K562 (cell line): ENCODE measurements around the gene XPNPEP3. TPM values are rescaled to one million over a fixed set of nuclear protein-coding genes. Genes with fewer than 3 reads are reported as not detected.

Experiments used
- BCL6 ChIP-seq: fragments of 250-450 bp; sonication (Bioruptor Pico); IDR thresholded peaks from 2 replicates; pipeline ENCODE4 v1.4.0; 2020
- CHD4 ChIP-seq: fragments of 200-600 bp; sonication (generic); IDR thresholded peaks from 3 replicates; pipeline ENCODE4 v1.6.1; 2012; ENCODE audit warnings: low read depth, mild to moderate bottlenecking, mixed read lengths, low read length, inconsistent platforms; ENCODE audit not compliant: insufficient read depth, insufficient replicate concordance, poor library complexity, severe bottlenecking
- CXXC5 ChIP-seq: fragments of 250-450 bp; sonication (Bioruptor Pico); IDR thresholded peaks from 2 replicates; pipeline ENCODE4 v1.8.0; 2022; ENCODE audit warnings: inconsistent platforms, mild to moderate bottlenecking, moderate library complexity
- ESRRB ChIP-seq: fragments of 250-450 bp; sonication (Bioruptor Pico); IDR thresholded peaks from 2 replicates; pipeline ENCODE4 v1.5.0; 2020; ENCODE audit warnings: mild to moderate bottlenecking, moderate library complexity, borderline replicate concordance
- FOXK2 ChIP-seq, 2 experiments: fragments of 450-650 bp; IDR thresholded peaks in 1 of 2; conservative IDR thresholded peaks in 1 of 2; 2 replicates each; pipeline ENCODE4 v1.6.1; 2016; ENCODE audit warnings: low read depth in 2 of 2, mild to moderate bottlenecking in 1 of 2
- HDAC2 ChIP-seq: fragments of 450-650 bp; IDR thresholded peaks from 2 replicates; pipeline ENCODE4 v1.6.1; 2016; ENCODE audit warnings: mild to moderate bottlenecking
- KLF13 ChIP-seq: fragments of 450-650 bp; IDR thresholded peaks from 2 replicates; pipeline ENCODE4 v1.6.1; 2016; ENCODE audit warnings: missing genetic modification characterization, low read depth, mild to moderate bottlenecking, missing compliant biosample characterization, moderate library complexity, borderline replicate concordance
- NR3C1 ChIP-seq: sonication (generic); formaldehyde crosslinking; IDR thresholded peaks from 2 replicates; pipeline ENCODE4 v1.8.1; 2022; ENCODE audit warnings: missing genetic modification reagents
- RBFOX2 ChIP-seq: fragments of 200-400 bp; formaldehyde crosslinking; IDR thresholded peaks from 2 replicates; pipeline ENCODE4 v1.6.1; 2017; ENCODE audit warnings: low read depth, mild to moderate bottlenecking, low read length, moderate library complexity
- RBM22 ChIP-seq: fragments of 200-400 bp; formaldehyde crosslinking; IDR thresholded peaks from 2 replicates; pipeline ENCODE4 v1.6.1; 2018; ENCODE audit warnings: low read length, low read depth; ENCODE audit not compliant: poor library complexity, severe bottlenecking
- TAF7 ChIP-seq: fragments of 450-650 bp; IDR thresholded peaks from 2 replicates; pipeline ENCODE4 v1.6.1; 2016; ENCODE audit warnings: missing genetic modification characterization, missing compliant biosample characterization
- TEAD1 ChIP-seq, 2 experiments: fragments of 450-650 bp in 1 of 2; sonication (generic) in 1 of 2; formaldehyde crosslinking; IDR thresholded peaks; 2 replicates each; pipeline versions ENCODE4 v1.4.0 to v1.8.0; 2020 to 2022; ENCODE audit warnings: mild to moderate bottlenecking in 2 of 2, missing genetic modification reagents in 1 of 2
- TOE1 ChIP-seq, 2 experiments: fragments of 450-650 bp in 1 of 2; sonication (generic) in 1 of 2; formaldehyde crosslinking in 1 of 2; IDR thresholded peaks; 2 replicates each; pipeline versions ENCODE4 v1.7.1 to v1.8.0; 2016 to 2022; ENCODE audit warnings: borderline replicate concordance in 2 of 2, mild to moderate bottlenecking in 2 of 2, antibody characterized with exemption in 1 of 2, inconsistent platforms in 1 of 2, low read depth in 1 of 2, missing genetic modification reagents in 1 of 2, moderate library complexity in 1 of 2
- U2AF2 ChIP-seq: fragments of 200-400 bp; formaldehyde crosslinking; optimal IDR thresholded peaks from 2 replicates; pipeline ENCODE3; 2017; ENCODE audit warnings: low read depth, mild to moderate bottlenecking, low read length
- ZC3H8 ChIP-seq: fragments of 450-650 bp; IDR thresholded peaks from 2 replicates; pipeline ENCODE4 v1.6.1; 2017
- ZNF239 ChIP-seq: fragments of 250-450 bp; sonication (Bioruptor Pico); IDR thresholded peaks from 2 replicates; pipeline ENCODE4 v1.4.0; 2020; ENCODE audit warnings: mild to moderate bottlenecking
- ZNF764 ChIP-seq: fragments of 250-450 bp; sonication (Bioruptor Pico); IDR thresholded peaks from 2 replicates; pipeline ENCODE4 v1.4.0; 2020; ENCODE audit warnings: low read depth, mild to moderate bottlenecking, moderate library complexity
- polyA plus RNA-seq, 8 experiments: library from polyadenylated mRNA; depleted of rRNA in 4 of 8; stranded (reverse) in 5 of 8; unstranded in 3 of 8; fragments of >200 nt; fragmentation: Nextera tagmentation in 2 of 8; fragmentation: Illumina TruSeq in 1 of 8; extraction: Ambion mirVana in 2 of 8; extraction: Trizol in 1 of 8; gene quantifications; 2 replicates each; pipeline versions ENCODE4 v1.2.1 to v1.2.3, GENCODE V29; 2011 to 2014; ENCODE audit warnings: inconsistent platforms in 1 of 8, missing spikeins in 1 of 8
- total RNA-seq, 7 experiments: library from RNA; depleted of rRNA in 6 of 7; stranded (reverse); fragments of >200 nt in 6 of 7; fragmentation: Illumina TruSeq in 2 of 7; extraction: Trizol in 2 of 7; gene quantifications; 2 replicates each; pipeline versions ENCODE4 v1.2.1 to v1.2.3, GENCODE V29; 2011 to 2021; ENCODE audit warnings: low replicate concordance in 1 of 7
- TF ChIP-seq, protein P1 (sequence below): fragments of 450-650 bp; IDR thresholded peaks from 2 replicates; pipeline ENCODE4 v1.6.1; 2016; ENCODE audit warnings: antibody characterized with exemption
- TF ChIP-seq, protein P2 (sequence below): sonication (generic); formaldehyde crosslinking; IDR thresholded peaks from 2 replicates; pipeline ENCODE4 v1.8.1; 2023; ENCODE audit warnings: mild to moderate bottlenecking, missing genetic modification reagents
- TF ChIP-seq, protein P3 (sequence below): fragments of 450-650 bp; IDR thresholded peaks from 2 replicates; pipeline ENCODE4 v1.6.1; 2018; ENCODE audit warnings: mild to moderate bottlenecking, low read depth; ENCODE audit not compliant: partially characterized antibody
- TF ChIP-seq, protein P4 (sequence below): fragments of 250-450 bp; sonication (Bioruptor Pico); IDR thresholded peaks from 2 replicates; pipeline ENCODE4 v1.4.0; 2020; ENCODE audit warnings: mild to moderate bottlenecking, moderate library complexity, borderline replicate concordance

XPNPEP3 gene
- total and polyA plus RNA-seq, 9 of the 15 experiments (the other 6 are each of a cell fraction or from before 2014, with no cell fraction given) = 9.1 to 22.6 (median 15.6) TPM

DNA sequence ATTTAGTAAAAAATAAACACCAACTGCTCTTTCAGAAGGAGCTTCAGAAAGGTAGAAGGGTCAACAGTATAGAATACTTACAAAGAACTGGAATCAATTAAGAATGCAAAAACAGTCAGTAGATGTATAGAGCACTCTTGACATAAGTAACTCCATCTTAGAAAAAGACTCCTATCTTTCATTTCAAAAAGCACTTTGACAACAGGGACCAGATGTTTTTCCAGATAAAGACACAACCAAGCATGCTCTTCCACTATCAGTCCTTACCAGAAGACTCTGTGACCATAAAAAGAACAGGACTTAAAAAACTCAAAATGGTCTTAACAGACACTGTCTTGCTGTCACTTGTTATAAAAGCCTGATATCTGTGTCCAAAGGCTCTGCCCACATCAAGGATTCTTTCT lies 43.0 kb upstream of the XPNPEP3 start (continued):
- TF ChIP-seq ESRRB (CRISPR knock-in tag) (peak; percentile 90), CXXC5 (CRISPR knock-in tag) (peak; percentile 100), FOXK2 (conservative IDR thresholded peaks at IDR 0.05 in 1 of 2, IDR thresholded peaks at IDR 0.05 in 1 of 2; ENCODE audit: low read depth in 2 of 2) (peak; percentile 79 to 81), U2AF2 (no peak), TAF7 (peak; percentile 95), CHD4 (no peak), RBFOX2 (peak; percentile 62), NR3C1 (CRISPR knock-in tag) (no peak), ZNF239 (CRISPR knock-in tag) (peak; percentile 98), TEAD1 (CRISPR knock-in tag; IDR thresholded peaks at IDR 0.05) (peak in 1 of 2 experiments; percentile 100; a peak in 2 of 4 replicates), ZC3H8 (no peak), BCL6 (peak; percentile 98), KLF13 (tag) (peak; percentile 99), RBM22 (no peak), HDAC2 (peak; percentile 89), TOE1 (IDR thresholded peaks at IDR 0.05; ENCODE audit: borderline replicate concordance) (0 out of 2 replicates have a peak, but pooled peaks have one; percentile 16), TOE1 (CRISPR knock-in tag; IDR thresholded peaks at IDR 0.05; ENCODE audit: borderline replicate concordance, low read depth) (no peak), ZNF764 (CRISPR knock-in tag) (peak; percentile 40; the same call in 1 of the 2 replicates)
- TF ChIP-seq, protein P1, sequence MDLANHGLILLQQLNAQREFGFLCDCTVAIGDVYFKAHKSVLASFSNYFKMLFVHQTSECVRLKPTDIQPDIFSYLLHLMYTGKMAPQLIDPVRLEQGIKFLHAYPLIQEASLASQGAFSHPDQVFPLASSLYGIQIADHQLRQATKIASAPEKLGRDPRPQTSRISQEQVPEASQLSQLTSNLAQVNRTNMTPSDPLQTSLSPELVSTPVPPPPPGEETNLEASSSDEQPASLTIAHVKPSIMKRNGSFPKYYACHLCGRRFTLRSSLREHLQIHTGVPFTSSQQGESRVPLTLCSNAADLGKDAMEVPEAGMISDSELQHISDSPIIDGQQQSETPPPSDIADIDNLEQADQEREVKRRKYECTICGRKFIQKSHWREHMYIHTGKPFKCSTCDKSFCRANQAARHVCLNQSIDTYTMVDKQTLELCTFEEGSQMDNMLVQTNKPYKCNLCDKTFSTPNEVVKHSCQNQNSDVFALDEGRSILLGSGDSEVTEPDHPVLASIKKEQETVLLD = peak; percentile 88
- TF ChIP-seq, protein P2, sequence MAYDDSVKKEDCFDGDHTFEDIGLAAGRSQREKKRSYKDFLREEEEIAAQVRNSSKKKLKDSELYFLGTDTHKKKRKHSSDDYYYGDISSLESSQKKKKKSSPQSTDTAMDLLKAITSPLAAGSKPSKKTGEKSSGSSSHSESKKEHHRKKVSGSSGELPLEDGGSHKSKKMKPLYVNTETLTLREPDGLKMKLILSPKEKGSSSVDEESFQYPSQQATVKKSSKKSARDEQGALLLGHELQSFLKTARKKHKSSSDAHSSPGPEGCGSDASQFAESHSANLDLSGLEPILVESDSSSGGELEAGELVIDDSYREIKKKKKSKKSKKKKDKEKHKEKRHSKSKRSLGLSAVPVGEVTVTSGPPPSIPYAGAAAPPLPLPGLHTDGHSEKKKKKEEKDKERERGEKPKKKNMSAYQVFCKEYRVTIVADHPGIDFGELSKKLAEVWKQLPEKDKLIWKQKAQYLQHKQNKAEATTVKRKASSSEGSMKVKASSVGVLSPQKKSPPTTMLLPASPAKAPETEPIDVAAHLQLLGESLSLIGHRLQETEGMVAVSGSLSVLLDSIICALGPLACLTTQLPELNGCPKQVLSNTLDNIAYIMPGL (CRISPR knock-in tag) = no peak
- TF ChIP-seq, protein P3, sequence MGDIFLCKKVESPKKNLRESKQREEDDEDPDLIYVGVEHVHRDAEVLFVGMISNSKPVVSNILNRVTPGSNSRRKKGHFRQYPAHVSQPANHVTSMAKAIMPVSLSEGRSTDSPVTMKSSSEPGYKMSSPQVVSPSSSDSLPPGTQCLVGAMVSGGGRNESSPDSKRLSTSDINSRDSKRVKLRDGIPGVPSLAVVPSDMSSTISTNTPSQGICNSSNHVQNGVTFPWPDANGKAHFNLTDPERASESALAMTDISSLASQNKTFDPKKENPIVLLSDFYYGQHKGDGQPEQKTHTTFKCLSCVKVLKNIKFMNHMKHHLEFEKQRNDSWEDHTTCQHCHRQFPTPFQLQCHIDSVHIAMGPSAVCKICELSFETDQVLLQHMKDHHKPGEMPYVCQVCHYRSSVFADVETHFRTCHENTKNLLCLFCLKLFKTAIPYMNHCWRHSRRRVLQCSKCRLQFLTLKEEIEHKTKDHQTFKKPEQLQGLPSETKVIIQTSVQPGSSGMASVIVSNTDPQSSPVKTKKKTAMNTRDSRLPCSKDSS = no peak
- TF ChIP-seq, protein P4, sequence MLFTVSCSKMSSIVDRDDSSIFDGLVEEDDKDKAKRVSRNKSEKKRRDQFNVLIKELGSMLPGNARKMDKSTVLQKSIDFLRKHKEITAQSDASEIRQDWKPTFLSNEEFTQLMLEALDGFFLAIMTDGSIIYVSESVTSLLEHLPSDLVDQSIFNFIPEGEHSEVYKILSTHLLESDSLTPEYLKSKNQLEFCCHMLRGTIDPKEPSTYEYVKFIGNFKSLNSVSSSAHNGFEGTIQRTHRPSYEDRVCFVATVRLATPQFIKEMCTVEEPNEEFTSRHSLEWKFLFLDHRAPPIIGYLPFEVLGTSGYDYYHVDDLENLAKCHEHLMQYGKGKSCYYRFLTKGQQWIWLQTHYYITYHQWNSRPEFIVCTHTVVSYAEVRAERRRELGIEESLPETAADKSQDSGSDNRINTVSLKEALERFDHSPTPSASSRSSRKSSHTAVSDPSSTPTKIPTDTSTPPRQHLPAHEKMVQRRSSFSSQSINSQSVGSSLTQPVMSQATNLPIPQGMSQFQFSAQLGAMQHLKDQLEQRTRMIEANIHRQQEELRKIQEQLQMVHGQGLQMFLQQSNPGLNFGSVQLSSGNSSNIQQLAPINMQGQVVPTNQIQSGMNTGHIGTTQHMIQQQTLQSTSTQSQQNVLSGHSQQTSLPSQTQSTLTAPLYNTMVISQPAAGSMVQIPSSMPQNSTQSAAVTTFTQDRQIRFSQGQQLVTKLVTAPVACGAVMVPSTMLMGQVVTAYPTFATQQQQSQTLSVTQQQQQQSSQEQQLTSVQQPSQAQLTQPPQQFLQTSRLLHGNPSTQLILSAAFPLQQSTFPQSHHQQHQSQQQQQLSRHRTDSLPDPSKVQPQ (CRISPR knock-in tag) = peak; percentile 98
